Ecto neural progenitor cell (in vitro differentiated cells): ENCODE results near the gene IP6K2.
"Not testable (repeated sequence)": the region's sequence is repeated elsewhere in the genome, so short reads cannot be mapped to it uniquely, and the experiment has no call there.

ENCODE experiments used
- DNase-seq: peaks from one replicate; pipeline ENCODE4 v3.0.0-alpha.2; 2018; ENCODE audit warnings: low spot score

Gene IP6K2

GRCh38 chr3:48716982-48717746 is at the start of gene IP6K2:
Gene IP6K2, minus strand, starts transcription at chr3:48717221. Its CDS starts 21,930 bp downstream, at chr3:48695291.
- peak; percentile 99 for DNase-seq

- no peak for DNase-seq
Measured at GRCh38 chr3:48765376-48765775, 48.4 kb upstream of the IP6K2 start.

GRCh38 chr3:48762816-48763215 is 45.8 kb upstream of the IP6K2 start:
- DNase-seq = no peak

- DNase-seq = not testable (repeated sequence)
Measured at GRCh38 chr3:48759991-48760540, 43.0 kb upstream of the IP6K2 start.

GRCh38 chr3:48759531-48759930 is 42.5 kb upstream of the IP6K2 start:
- not testable (repeated sequence) for DNase-seq

GRCh38 chr3:48759071-48759470 is 42.0 kb upstream of the IP6K2 start:
- no peak for DNase-seq

- DNase-seq = no peak
Measured at GRCh38 chr3:48756640-48757039, 39.6 kb upstream of the IP6K2 start.

GRCh38 chr3:48750856-48751255 is 33.8 kb upstream of the IP6K2 start:
- no peak for DNase-seq

GRCh38 chr3:48748754-48749153 is 31.7 kb upstream of the IP6K2 start:
- DNase-seq = no peak

- DNase-seq = no peak
Measured at GRCh38 chr3:48747706-48748105, 30.7 kb upstream of the IP6K2 start.

GRCh38 chr3:48747015-48747615 is 30.1 kb upstream of the IP6K2 start:
- DNase-seq = no peak

- no peak for DNase-seq
Measured at GRCh38 chr3:48743773-48744172, 26.8 kb upstream of the IP6K2 start.

GRCh38 chr3:48741226-48741625 is 24.2 kb upstream of the IP6K2 start:
- DNase-seq = not testable (repeated sequence)

GRCh38 chr3:48739955-48740823 is 23.2 kb upstream of the IP6K2 start:
- peak; percentile 87 for DNase-seq

- DNase-seq = no peak
Measured at GRCh38 chr3:48739617-48739954, 22.6 kb upstream of the IP6K2 start.

- no peak for DNase-seq
Measured at GRCh38 chr3:48738926-48739616, 22.1 kb upstream of the IP6K2 start.

GRCh38 chr3:48738144-48738536 is 21.1 kb upstream of the IP6K2 start:
- DNase-seq = no peak

GRCh38 chr3:48735075-48735767 is 18.2 kb upstream of the IP6K2 start:
- DNase-seq = not testable (repeated sequence)

- DNase-seq = not testable (repeated sequence)
Measured at GRCh38 chr3:48734541-48734940, 17.5 kb upstream of the IP6K2 start.

- DNase-seq = not testable (repeated sequence)
Measured at GRCh38 chr3:48733752-48734518, 16.9 kb upstream of the IP6K2 start.
